GM18498 (cell line): ENCODE measurements around the gene KRT27.

ENCODE experiments used
- ATAC-seq: cut with Tn5 transposase; IDR thresholded peaks from one replicate; pipeline ENCODE4 v1.9.1; 2021; ENCODE audit warnings: mild to moderate bottlenecking, moderate library complexity; ENCODE audit not compliant: unreplicated experiment

Gene KRT27

GRCh38 chr17:40809721-40810421 lies 27.5 kb upstream of the KRT27 start:
- no peak for ATAC-seq

- no peak for ATAC-seq
These were observed 23.8 kb upstream of the KRT27 start for GRCh38 chr17:40806131-40806530.

- no peak for ATAC-seq
These were observed 21.3 kb upstream of the KRT27 start for GRCh38 chr17:40803617-40804082.

- ATAC-seq = no peak
These were observed 18.8 kb upstream of the KRT27 start for GRCh38 chr17:40801157-40801556.

- no peak for ATAC-seq
These were observed 18.0 kb upstream of the KRT27 start for GRCh38 chr17:40800381-40800780.

- ATAC-seq = no peak
These were observed 17.5 kb upstream of the KRT27 start, which contains the start of gene KRT28 for GRCh38 chr17:40799859-40800258. TSS of gene KRT28 (minus strand) at chr17:40799959. CDS start at chr17:40799893, 66 bp downstream.

GRCh38 chr17:40796846-40797245 lies 14.5 kb upstream of the KRT27 start:
- ATAC-seq = no peak

GRCh38 chr17:40795019-40795667 lies 12.8 kb upstream of the KRT27 start:
- ATAC-seq = no peak

GRCh38 chr17:40794466-40794865 lies 12.1 kb upstream of the KRT27 start:
- ATAC-seq = no peak

- ATAC-seq = no peak
These were observed 11.5 kb upstream of the KRT27 start for GRCh38 chr17:40793832-40794231.

GRCh38 chr17:40791787-40792436 lies 9.6 kb upstream of the KRT27 start:
- ATAC-seq = no peak

GRCh38 chr17:40791111-40791510 lies 8.8 kb upstream of the KRT27 start:
- ATAC-seq = no peak

GRCh38 chr17:40779181-40779909 lies 3.0 kb downstream of the KRT27 start:
- no peak for ATAC-seq

GRCh38 chr17:40778461-40778860 lies 3.9 kb downstream of the KRT27 start:
- ATAC-seq = no peak

GRCh38 chr17:40777971-40778370 lies 4.4 kb downstream of the KRT27 start:
- no peak for ATAC-seq

- ATAC-seq = no peak
These were observed 4.9 kb downstream of the KRT27 start for GRCh38 chr17:40777459-40777858.

GRCh38 chr17:40775945-40776344 lies 6.4 kb downstream of the KRT27 start:
- no peak for ATAC-seq

- ATAC-seq = no peak
These were observed 10.2 kb downstream of the KRT27 start, which contains the start of gene KRT26 for GRCh38 chr17:40772101-40772500. TSS of gene KRT26 (minus strand) at chr17:40772201. CDS start at chr17:40772113, 88 bp downstream.

GRCh38 chr17:40765657-40766056 lies 16.7 kb downstream of the KRT27 start:
- ATAC-seq = no peak

- ATAC-seq = no peak
These were observed 18.6 kb downstream of the KRT27 start for GRCh38 chr17:40763752-40764151.
